SU-DHL-6 (cell line): ENCODE measurements around the gene EDA.

Experiments
- H2AFZ ChIP-seq: fragments of 200-600 bp; sonication (generic); 2 replicates; pipeline ENCODE4 v1.6.1; 2014; ENCODE audit warnings: low read depth, mild to moderate bottlenecking, moderate library complexity, mixed read lengths, antibody characterized with exemption, low read length; ENCODE audit not compliant: severe bottlenecking
- H3F3A ChIP-seq: fragments of 200-600 bp; shearing (Covaris generic); 2 replicates; pipeline ENCODE4 v1.6.0; 2016; ENCODE audit warnings: antibody characterized with exemption, mild to moderate bottlenecking; ENCODE audit not compliant: insufficient read depth
- H3K27ac ChIP-seq: fragments of 200-600 bp; sonication (generic); 2 replicates; pipeline ENCODE4 v1.5.1; 2016; ENCODE audit warnings: low read depth, mild to moderate bottlenecking, low read length, moderate library complexity, mixed read lengths
- H3K27me3 ChIP-seq: fragments of 200-600 bp; sonication (generic), shearing (Covaris generic); 2 replicates; pipeline ENCODE4 v1.6.0; 2014; ENCODE audit warnings: mild to moderate bottlenecking, low read length
- H3K36me3 ChIP-seq: fragments of 200-600 bp; sonication (generic); 2 replicates; pipeline ENCODE4 v1.6.1; 2014; ENCODE audit warnings: mild to moderate bottlenecking, low read length, mixed read lengths
- H3K4me2 ChIP-seq: fragments of 300-600, 200-600 bp; shearing (Covaris generic), sonication (generic); 2 replicates; pipeline ENCODE4 v1.6.0; 2014; ENCODE audit warnings: low read length, low read depth, mild to moderate bottlenecking; ENCODE audit not compliant: poor library complexity, severe bottlenecking
- H3K4me3 ChIP-seq: fragments of 200-600 bp; sonication (generic); 2 replicates; pipeline ENCODE4 v1.5.1; 2014; ENCODE audit warnings: antibody characterized with exemption, low read length, mild to moderate bottlenecking, mixed read lengths; ENCODE audit not compliant: insufficient read depth, poor library complexity, severe bottlenecking
- H3K79me2 ChIP-seq: fragments of 200-600 bp; sonication (generic); 2 replicates; pipeline ENCODE4 v1.6.1; 2014; ENCODE audit warnings: mild to moderate bottlenecking, low read length, moderate library complexity; ENCODE audit not compliant: insufficient read depth
- H3K9ac ChIP-seq: fragments of 200-600 bp; sonication (generic); 2 replicates; pipeline ENCODE4 v1.7.0; 2014; ENCODE audit warnings: mild to moderate bottlenecking, low read length
- H3K9me2 ChIP-seq: fragments of 200-600 bp; sonication (generic); replicated peaks from 2 replicates; pipeline ENCODE4 v1.6.1; 2014; ENCODE audit warnings: low read length; ENCODE audit not compliant: insufficient read depth
- H3K9me3 ChIP-seq: fragments of 200-600 bp; sonication (generic); 2 replicates; pipeline ENCODE4 v1.6.1; 2014; ENCODE audit warnings: low read length, mixed read lengths; ENCODE audit not compliant: insufficient read depth
- H4K20me1 ChIP-seq: fragments of 200-600 bp; sonication (generic); 2 replicates; pipeline ENCODE4 v1.6.1; 2014; ENCODE audit warnings: low read depth, mild to moderate bottlenecking, antibody characterized with exemption, low read length, moderate library complexity, mixed read lengths
- EZH2phosphoT487 ChIP-seq: fragments of 200-600 bp; sonication (generic), shearing (Covaris generic); conservative IDR thresholded peaks from 2 replicates; pipeline ENCODE4 v1.6.1; 2018; ENCODE audit warnings: mild to moderate bottlenecking, antibody characterized with exemption, low read length, moderate library complexity, mixed read lengths
- TF ChIP-seq, protein P1 (sequence below): fragments of 200-600 bp; sonication (generic); IDR thresholded peaks from one replicate; pipeline ENCODE4 v1.5.1; 2017; ENCODE audit warnings: antibody characterized with exemption, mild to moderate bottlenecking, low read length, moderate library complexity; ENCODE audit not compliant: insufficient read depth, poor library complexity, severe bottlenecking

Gene EDA

DNA sequence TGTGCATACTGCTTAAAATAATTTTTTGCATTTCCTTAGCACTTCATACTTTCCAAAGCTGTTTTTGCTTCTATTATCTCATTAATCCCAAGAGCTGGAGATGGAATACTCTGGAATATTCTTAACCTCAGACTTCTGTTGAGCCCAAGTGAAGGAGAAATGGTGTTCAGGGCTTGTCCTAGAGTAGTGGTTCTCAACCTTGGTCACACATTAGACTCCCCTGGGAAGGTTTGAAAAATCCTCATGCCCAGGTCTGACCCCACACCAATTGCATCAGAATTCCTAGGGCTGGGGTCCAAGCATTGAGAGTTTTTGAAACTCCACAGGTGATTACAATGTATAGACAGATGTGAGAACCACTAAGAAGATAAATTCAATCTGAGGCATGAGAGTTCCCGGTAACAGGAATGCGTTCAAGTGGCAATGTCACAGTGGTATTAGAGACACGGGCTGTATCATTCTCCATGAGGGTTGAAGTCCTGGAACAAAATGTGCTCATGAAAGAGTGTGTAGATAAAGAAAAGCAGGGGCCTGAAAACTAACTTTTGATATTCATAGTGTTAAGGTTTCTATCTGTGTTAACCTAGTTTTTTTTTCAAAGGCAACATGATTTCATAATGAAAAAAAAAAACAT lies 385.9 kb downstream of the EDA start:
- Histone ChIP-seq H3K27ac (no peak overlapping the region), H3K9me2 (no peaks in the 10 kb centered on the region), H3F3A (no peaks in the 10 kb centered on the region), H3K79me2 (no peaks in the 10 kb centered on the region), H3K4me3 (no peak overlapping the region), H3K27me3 (no peaks in the 10 kb centered on the region), H3K9me3 (no peaks in the 10 kb centered on the region), H4K20me1 (no peaks in the 10 kb centered on the region), H3K36me3 (no peaks in the 10 kb centered on the region), H3K9ac (no peak overlapping the region), H3K4me2 (no peak overlapping the region), H2AFZ (no peak overlapping the region)
- no peak for TF ChIP-seq EZH2phosphoT487
- TF ChIP-seq, protein P1, sequence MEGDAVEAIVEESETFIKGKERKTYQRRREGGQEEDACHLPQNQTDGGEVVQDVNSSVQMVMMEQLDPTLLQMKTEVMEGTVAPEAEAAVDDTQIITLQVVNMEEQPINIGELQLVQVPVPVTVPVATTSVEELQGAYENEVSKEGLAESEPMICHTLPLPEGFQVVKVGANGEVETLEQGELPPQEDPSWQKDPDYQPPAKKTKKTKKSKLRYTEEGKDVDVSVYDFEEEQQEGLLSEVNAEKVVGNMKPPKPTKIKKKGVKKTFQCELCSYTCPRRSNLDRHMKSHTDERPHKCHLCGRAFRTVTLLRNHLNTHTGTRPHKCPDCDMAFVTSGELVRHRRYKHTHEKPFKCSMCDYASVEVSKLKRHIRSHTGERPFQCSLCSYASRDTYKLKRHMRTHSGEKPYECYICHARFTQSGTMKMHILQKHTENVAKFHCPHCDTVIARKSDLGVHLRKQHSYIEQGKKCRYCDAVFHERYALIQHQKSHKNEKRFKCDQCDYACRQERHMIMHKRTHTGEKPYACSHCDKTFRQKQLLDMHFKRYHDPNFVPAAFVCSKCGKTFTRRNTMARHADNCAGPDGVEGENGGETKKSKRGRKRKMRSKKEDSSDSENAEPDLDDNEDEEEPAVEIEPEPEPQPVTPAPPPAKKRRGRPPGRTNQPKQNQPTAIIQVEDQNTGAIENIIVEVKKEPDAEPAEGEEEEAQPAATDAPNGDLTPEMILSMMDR = no peak

DNA sequence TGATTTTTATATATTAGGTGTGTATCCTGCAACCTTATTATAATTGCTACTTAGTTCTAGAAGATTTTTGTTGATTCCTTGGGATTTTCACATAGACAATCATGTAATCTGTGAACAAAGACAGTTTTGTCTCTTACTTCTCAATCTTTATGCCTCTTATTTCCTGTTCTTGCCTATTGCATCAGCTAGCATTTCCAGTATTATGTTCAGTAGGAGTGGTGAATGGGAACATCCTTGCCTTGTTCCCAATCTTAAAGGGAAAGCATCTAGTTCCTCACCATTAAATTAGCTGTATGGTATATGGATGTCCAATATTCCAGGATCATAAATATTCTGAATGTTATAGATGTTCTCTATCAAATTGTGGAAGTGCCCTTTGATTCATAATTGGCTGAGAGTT lies 392.0 kb downstream of the EDA start:
- no peak overlapping the region for H3K4me2 ChIP-seq
- H2AFZ ChIP-seq = no peak overlapping the region
- no peaks in the 10 kb centered on the region for H4K20me1 ChIP-seq
- H3K9ac ChIP-seq = no peak overlapping the region
- no peaks in the 10 kb centered on the region for H3K9me3 ChIP-seq
- no peaks in the 10 kb centered on the region for H3F3A ChIP-seq
- H3K27me3 ChIP-seq = no peaks in the 10 kb centered on the region
- no peaks in the 10 kb centered on the region for H3K79me2 ChIP-seq
- H3K9me2 ChIP-seq = no peaks in the 10 kb centered on the region
- no peak for TF ChIP-seq EZH2phosphoT487
- TF ChIP-seq, protein P1 = no peak
- H3K4me3 ChIP-seq = no peak overlapping the region
- H3K27ac ChIP-seq = no peak overlapping the region
- H3K36me3 ChIP-seq = no peaks in the 10 kb centered on the region

DNA sequence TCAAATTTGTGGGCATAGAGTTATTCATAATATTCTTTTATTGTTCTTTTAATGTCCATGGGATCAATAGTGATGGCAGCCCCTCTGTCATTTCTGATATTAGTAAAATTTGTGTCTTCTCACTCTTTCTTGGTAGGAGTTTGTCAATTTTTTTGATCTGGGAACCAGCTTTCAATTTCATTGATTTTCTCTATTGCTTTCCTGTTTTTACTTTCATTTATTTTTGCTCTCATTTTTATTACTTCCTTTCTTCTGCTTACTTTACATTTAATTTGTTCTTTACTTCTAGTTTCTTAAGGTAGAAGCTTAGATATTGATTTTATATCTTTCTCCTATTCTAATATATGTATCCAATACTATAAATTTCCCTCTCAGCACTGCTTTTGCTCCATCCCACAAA lies 393.1 kb downstream of the EDA start:
- Histone ChIP-seq H3K4me3 (no peak overlapping the region), H3K27me3 (no peaks in the 10 kb centered on the region), H3K79me2 (no peaks in the 10 kb centered on the region), H3K9me2 (no peaks in the 10 kb centered on the region), H3K4me2 (no peak overlapping the region), H3K9me3 (no peaks in the 10 kb centered on the region), H2AFZ (no peak overlapping the region), H3K36me3 (no peaks in the 10 kb centered on the region), H3K27ac (no peak overlapping the region), H4K20me1 (no peaks in the 10 kb centered on the region), H3K9ac (no peak overlapping the region), H3F3A (no peaks in the 10 kb centered on the region)
- TF ChIP-seq, protein P1 = no peak
- no peak for TF ChIP-seq EZH2phosphoT487
